Fibroblast of gingiva (primary cell): ENCODE results near the gene C1QTNF8.

Experiments used
- DNase-seq: peaks from one replicate; pipeline ENCODE4 v3.0.0-alpha.2; 2011; ENCODE audit warnings: low read depth

The C1QTNF8 gene

GRCh38 chr16:1096169-1097082, at the start of gene C1QTNF8:
Gene C1QTNF8 (minus strand): TSS chr16:1096244. CDS start chr16:1094922, 1,322 bp downstream.
- no peak for DNase-seq

- DNase-seq = no peak
Measured at GRCh38 chr16:1145383-1146100, 49.5 kb upstream of the C1QTNF8 start.

GRCh38 chr16:1144476-1145382, 48.7 kb upstream of the C1QTNF8 start:
- DNase-seq = no peak

- no peak for DNase-seq
Measured at GRCh38 chr16:1143761-1144450, 47.9 kb upstream of the C1QTNF8 start.

GRCh38 chr16:1142911-1143310, 46.9 kb upstream of the C1QTNF8 start:
- no peak for DNase-seq

- DNase-seq = no peak
Measured at GRCh38 chr16:1141716-1142115, 45.7 kb upstream of the C1QTNF8 start.

GRCh38 chr16:1141191-1141590, 45.1 kb upstream of the C1QTNF8 start:
- no peak for DNase-seq

GRCh38 chr16:1140582-1141162, 44.6 kb upstream of the C1QTNF8 start:
- DNase-seq = no peak

GRCh38 chr16:1137604-1138003, 41.6 kb upstream of the C1QTNF8 start:
- DNase-seq = no peak

- DNase-seq = no peak
Measured at GRCh38 chr16:1135459-1135825, 39.4 kb upstream of the C1QTNF8 start.

GRCh38 chr16:1134776-1135458, 38.9 kb upstream of the C1QTNF8 start:
- no peak for DNase-seq

- no peak for DNase-seq
Measured at GRCh38 chr16:1133810-1134520, 37.9 kb upstream of the C1QTNF8 start.

- DNase-seq = no peak
Measured at GRCh38 chr16:1133271-1133670, 37.2 kb upstream of the C1QTNF8 start.

GRCh38 chr16:1132431-1132830, 36.4 kb upstream of the C1QTNF8 start:
- DNase-seq = no peak

- DNase-seq = no peak
Measured at GRCh38 chr16:1131378-1131994, 35.4 kb upstream of the C1QTNF8 start.

- no peak for DNase-seq
Measured at GRCh38 chr16:1130382-1130781, 34.3 kb upstream of the C1QTNF8 start.

- no peak for DNase-seq
Measured at GRCh38 chr16:1129106-1129960, 33.3 kb upstream of the C1QTNF8 start.

GRCh38 chr16:1127971-1128715, 32.1 kb upstream of the C1QTNF8 start:
- DNase-seq = no peak
